Measurements from ENCODE around the gene FERMT3.
A peak's percentile ranks its signal among the peaks of the same experiment; 100 is the strongest.

The FERMT3 gene

GRCh38 chr11:64234647-64235379 lies 28.3 kb downstream of the FERMT3 start:
- H3K4me3 ChIP-seq (ENCODE audit: insufficient read depth, low read depth, low read length, poor library complexity, severe bottlenecking) = peak overlapping the region; percentile 68
- peak overlapping the region; percentile 60 for H3K27ac ChIP-seq (ENCODE audit: insufficient read depth, low read length, poor library complexity, severe bottlenecking)
- no peaks in the 10 kb centered on the region for H3K27me3 ChIP-seq (replicated peaks; ENCODE audit: control insufficient read depth, insufficient read depth, low read length, poor library complexity, severe bottlenecking)
- DNase-seq = peak; percentile 32 to 44 (median 41)
- no peaks in the 10 kb centered on the region for H3K9me3 ChIP-seq (ENCODE audit: control insufficient read depth, low read length)
- no peaks in the 10 kb centered on the region for H3K36me3 ChIP-seq (ENCODE audit: control insufficient read depth, insufficient read depth, low read length)
- H3K4me1 ChIP-seq (ENCODE audit: control insufficient read depth, insufficient read depth, low read length, poor library complexity, severe bottlenecking) = peaks cover 27% of the 10 kb centered on the region

- peak overlapping the region; percentile 60 for H3K27ac ChIP-seq (ENCODE audit: insufficient read depth, low read length, poor library complexity, severe bottlenecking)
- peak overlapping the region; percentile 68 for H3K4me3 ChIP-seq (ENCODE audit: insufficient read depth, low read depth, low read length, poor library complexity, severe bottlenecking)
- H3K27me3 ChIP-seq (replicated peaks; ENCODE audit: control insufficient read depth, insufficient read depth, low read length, poor library complexity, severe bottlenecking) = no peaks in the 10 kb centered on the region
- peaks cover 32% of the 10 kb centered on the region for H3K4me1 ChIP-seq (ENCODE audit: control insufficient read depth, insufficient read depth, low read length, poor library complexity, severe bottlenecking)
- DNase-seq = no peak
- H3K36me3 ChIP-seq (ENCODE audit: control insufficient read depth, insufficient read depth, low read length) = no peaks in the 10 kb centered on the region
- H3K9me3 ChIP-seq (ENCODE audit: control insufficient read depth, low read length) = no peaks in the 10 kb centered on the region
Measured at GRCh38 chr11:64235437-64236161, 29.1 kb downstream of the FERMT3 start.

- no peak overlapping the region for H3K4me3 ChIP-seq (ENCODE audit: insufficient read depth, low read depth, low read length, poor library complexity, severe bottlenecking)
- H3K27ac ChIP-seq (ENCODE audit: insufficient read depth, low read length, poor library complexity, severe bottlenecking) = no peak overlapping the region
- no peaks in the 10 kb centered on the region for H3K27me3 ChIP-seq (replicated peaks; ENCODE audit: control insufficient read depth, insufficient read depth, low read length, poor library complexity, severe bottlenecking)
- peaks cover 34% of the 10 kb centered on the region for H3K4me1 ChIP-seq (ENCODE audit: control insufficient read depth, insufficient read depth, low read length, poor library complexity, severe bottlenecking)
- DNase-seq = no peak
- no peaks in the 10 kb centered on the region for H3K9me3 ChIP-seq (ENCODE audit: control insufficient read depth, low read length)
- no peaks in the 10 kb centered on the region for H3K36me3 ChIP-seq (ENCODE audit: control insufficient read depth, insufficient read depth, low read length)
Measured at GRCh38 chr11:64237484-64237951, 31.0 kb downstream of the FERMT3 start.

- DNase-seq = no peak
- Histone ChIP-seq H3K9me3 (ENCODE audit: control insufficient read depth, low read length) (no peaks in the 10 kb centered on the region), H3K27me3 (replicated peaks; ENCODE audit: control insufficient read depth, insufficient read depth, low read length, poor library complexity, severe bottlenecking) (no peaks in the 10 kb centered on the region), H3K4me3 (ENCODE audit: insufficient read depth, low read depth, low read length, poor library complexity, severe bottlenecking) (no peak overlapping the region), H3K4me1 (ENCODE audit: control insufficient read depth, insufficient read depth, low read length, poor library complexity, severe bottlenecking) (peaks cover 36% of the 10 kb centered on the region), H3K36me3 (ENCODE audit: control insufficient read depth, insufficient read depth, low read length) (no peaks in the 10 kb centered on the region), H3K27ac (ENCODE audit: insufficient read depth, low read length, poor library complexity, severe bottlenecking) (no peak overlapping the region)
Measured at GRCh38 chr11:64238076-64238475, 31.6 kb downstream of the FERMT3 start.

- Histone ChIP-seq H3K36me3 (ENCODE audit: control insufficient read depth, insufficient read depth, low read length) (no peaks in the 10 kb centered on the region), H3K4me1 (ENCODE audit: control insufficient read depth, insufficient read depth, low read length, poor library complexity, severe bottlenecking) (peaks cover 31% of the 10 kb centered on the region), H3K9me3 (ENCODE audit: control insufficient read depth, low read length) (no peaks in the 10 kb centered on the region), H3K4me3 (ENCODE audit: insufficient read depth, low read depth, low read length, poor library complexity, severe bottlenecking) (no peak overlapping the region), H3K27ac (ENCODE audit: insufficient read depth, low read length, poor library complexity, severe bottlenecking) (no peak overlapping the region), H3K27me3 (replicated peaks; ENCODE audit: control insufficient read depth, insufficient read depth, low read length, poor library complexity, severe bottlenecking) (no peaks in the 10 kb centered on the region)
- DNase-seq = no peak
Measured at GRCh38 chr11:64238999-64239398, 32.5 kb downstream of the FERMT3 start.

- H3K27me3 ChIP-seq (replicated peaks; ENCODE audit: control insufficient read depth, insufficient read depth, low read length, poor library complexity, severe bottlenecking) = no peaks in the 10 kb centered on the region
- H3K9me3 ChIP-seq (ENCODE audit: control insufficient read depth, low read length) = no peaks in the 10 kb centered on the region
- peaks cover 32% of the 10 kb centered on the region for H3K4me1 ChIP-seq (ENCODE audit: control insufficient read depth, insufficient read depth, low read length, poor library complexity, severe bottlenecking)
- DNase-seq = no peak
- H3K27ac ChIP-seq (ENCODE audit: insufficient read depth, low read length, poor library complexity, severe bottlenecking) = peak overlapping the region; percentile 99
- no peak overlapping the region for H3K4me3 ChIP-seq (ENCODE audit: insufficient read depth, low read depth, low read length, poor library complexity, severe bottlenecking)
- no peaks in the 10 kb centered on the region for H3K36me3 ChIP-seq (ENCODE audit: control insufficient read depth, insufficient read depth, low read length)
Measured at GRCh38 chr11:64239662-64240434, 33.3 kb downstream of the FERMT3 start.

- Histone ChIP-seq H3K4me1 (ENCODE audit: control insufficient read depth, insufficient read depth, low read length, poor library complexity, severe bottlenecking) (peaks cover 32% of the 10 kb centered on the region), H3K4me3 (ENCODE audit: insufficient read depth, low read depth, low read length, poor library complexity, severe bottlenecking) (peak within 1 kb of the TSS; percentile 89), H3K9me3 (ENCODE audit: control insufficient read depth, low read length) (no peaks in the 10 kb centered on the region), H3K27me3 (replicated peaks; ENCODE audit: control insufficient read depth, insufficient read depth, low read length, poor library complexity, severe bottlenecking) (no peaks in the 10 kb centered on the region), H3K27ac (ENCODE audit: insufficient read depth, low read length, poor library complexity, severe bottlenecking) (peak within 1 kb of the TSS; percentile 99), H3K36me3 (ENCODE audit: control insufficient read depth, insufficient read depth, low read length) (no peaks in the 10 kb centered on the region)
- DNase-seq = peak; percentile 97 to 98 (median 98)
Measured at GRCh38 chr11:64240435-64241240, 34.1 kb downstream of the FERMT3 start, which contains the start of gene FKBP2. FKBP2 (plus strand) TSS chr11:64241095; CDS start chr11:64242388, 1,293 bp downstream.

- Histone ChIP-seq H3K27ac (ENCODE audit: insufficient read depth, low read length, poor library complexity, severe bottlenecking) (peak overlapping the region; percentile 99), H3K4me3 (ENCODE audit: insufficient read depth, low read depth, low read length, poor library complexity, severe bottlenecking) (peak overlapping the region; percentile 89), H3K27me3 (replicated peaks; ENCODE audit: control insufficient read depth, insufficient read depth, low read length, poor library complexity, severe bottlenecking) (no peaks in the 10 kb centered on the region), H3K36me3 (ENCODE audit: control insufficient read depth, insufficient read depth, low read length) (no peaks in the 10 kb centered on the region), H3K9me3 (ENCODE audit: control insufficient read depth, low read length) (no peaks in the 10 kb centered on the region), H3K4me1 (ENCODE audit: control insufficient read depth, insufficient read depth, low read length, poor library complexity, severe bottlenecking) (peaks cover 32% of the 10 kb centered on the region)
- peak; percentile 99 to 100 (median 99) for DNase-seq
Measured at GRCh38 chr11:64241241-64241490, 34.6 kb downstream of the FERMT3 start.

GRCh38 chr11:64241491-64242374 lies 35.2 kb downstream of the FERMT3 start:
- peak overlapping the region; percentile 99 for H3K27ac ChIP-seq (ENCODE audit: insufficient read depth, low read length, poor library complexity, severe bottlenecking)
- H3K9me3 ChIP-seq (ENCODE audit: control insufficient read depth, low read length) = no peaks in the 10 kb centered on the region
- H3K4me3 ChIP-seq (ENCODE audit: insufficient read depth, low read depth, low read length, poor library complexity, severe bottlenecking) = peak overlapping the region; percentile 89
- H3K4me1 ChIP-seq (ENCODE audit: control insufficient read depth, insufficient read depth, low read length, poor library complexity, severe bottlenecking) = peaks cover 33% of the 10 kb centered on the region
- no peaks in the 10 kb centered on the region for H3K36me3 ChIP-seq (ENCODE audit: control insufficient read depth, insufficient read depth, low read length)
- DNase-seq = no peak
- H3K27me3 ChIP-seq (replicated peaks; ENCODE audit: control insufficient read depth, insufficient read depth, low read length, poor library complexity, severe bottlenecking) = no peaks in the 10 kb centered on the region

Measured in effector memory CD4-positive, alpha-beta T cell (primary cell).